ENCODE results near the gene DPPA4. TPM values are rescaled to one million over a fixed set of nuclear protein-coding genes. Genes with fewer than 3 reads are reported as not detected.

Gene DPPA4
- total RNA-seq, 1 donor from 2014 or later, result 47.5 TPM

GRCh38 chr3:109373933-109374332 is 36.6 kb upstream of the DPPA4 start:
- Mint-ChIP-seq H3K27ac (no peak overlapping the region), H3K27me3 (peaks cover 5% of the 10 kb centered on the region), H3K4me1 (ENCODE audit: low read depth) (peaks cover 5% of the 10 kb centered on the region), H3K9me3 (ENCODE audit: low read depth) (peaks cover 3% of the 10 kb centered on the region), H3K4me3 (ENCODE audit: low read depth) (no peak overlapping the region), H3K36me3 (ENCODE audit: insufficient read depth) (no peaks in the 10 kb centered on the region)
- no peak for TF ChIP-seq CTCF (IDR thresholded peaks at IDR 0.05; ENCODE audit: unreplicated experiment)
- no peak for DNase-seq (ENCODE audit: low spot score, unreplicated experiment)

GRCh38 chr3:109372639-109373038 is 35.3 kb upstream of the DPPA4 start:
- Mint-ChIP-seq H3K4me1 (ENCODE audit: low read depth) (peaks cover 5% of the 10 kb centered on the region), H3K9me3 (ENCODE audit: low read depth) (peaks cover 3% of the 10 kb centered on the region), H3K36me3 (ENCODE audit: insufficient read depth) (no peaks in the 10 kb centered on the region), H3K27ac (no peak overlapping the region), H3K4me3 (ENCODE audit: low read depth) (no peak overlapping the region), H3K27me3 (peaks cover 5% of the 10 kb centered on the region)
- DNase-seq (ENCODE audit: low spot score, unreplicated experiment), result no peak
- TF ChIP-seq CTCF (IDR thresholded peaks at IDR 0.05; ENCODE audit: unreplicated experiment), result no peak

GRCh38 chr3:109369510-109369909 is 32.2 kb upstream of the DPPA4 start:
- Mint-ChIP-seq H3K4me3 (ENCODE audit: low read depth) (no peak overlapping the region), H3K27ac (no peak overlapping the region), H3K4me1 (ENCODE audit: low read depth) (peaks cover 5% of the 10 kb centered on the region), H3K9me3 (ENCODE audit: low read depth) (no peaks in the 10 kb centered on the region), H3K36me3 (ENCODE audit: insufficient read depth) (no peaks in the 10 kb centered on the region), H3K27me3 (peaks cover 5% of the 10 kb centered on the region)
- DNase-seq (ENCODE audit: low spot score, unreplicated experiment), result no peak
- TF ChIP-seq CTCF (IDR thresholded peaks at IDR 0.05; ENCODE audit: unreplicated experiment), result peak; percentile 39

GRCh38 chr3:109364088-109364487 is 26.7 kb upstream of the DPPA4 start:
- H3K27ac Mint-ChIP-seq, result no peak overlapping the region
- no peaks in the 10 kb centered on the region for H3K4me1 Mint-ChIP-seq (ENCODE audit: low read depth)
- H3K4me3 Mint-ChIP-seq (ENCODE audit: low read depth), result no peak overlapping the region
- TF ChIP-seq CTCF (IDR thresholded peaks at IDR 0.05; ENCODE audit: unreplicated experiment), result no peak
- no peaks in the 10 kb centered on the region for H3K9me3 Mint-ChIP-seq (ENCODE audit: low read depth)
- DNase-seq (ENCODE audit: low spot score, unreplicated experiment), result no peak
- H3K27me3 Mint-ChIP-seq, result no peaks in the 10 kb centered on the region
- H3K36me3 Mint-ChIP-seq (ENCODE audit: insufficient read depth), result no peaks in the 10 kb centered on the region

- Mint-ChIP-seq H3K9me3 (ENCODE audit: low read depth) (no peaks in the 10 kb centered on the region), H3K27me3 (no peaks in the 10 kb centered on the region), H3K27ac (no peak overlapping the region), H3K4me3 (ENCODE audit: low read depth) (no peak overlapping the region), H3K36me3 (ENCODE audit: insufficient read depth) (no peaks in the 10 kb centered on the region), H3K4me1 (ENCODE audit: low read depth) (no peaks in the 10 kb centered on the region)
- no peak for DNase-seq (ENCODE audit: low spot score, unreplicated experiment)
- TF ChIP-seq CTCF (IDR thresholded peaks at IDR 0.05; ENCODE audit: unreplicated experiment), result no peak
These were observed 26.3 kb upstream of the DPPA4 start for GRCh38 chr3:109363634-109364033.
